HepG2 (cell line): ENCODE results near the gene RHBDL3. TPM values are rescaled to one million over a fixed set of nuclear protein-coding genes. Genes with fewer than 3 reads are reported as not detected.

ENCODE experiments used
- ATF5 ChIP-seq: sonication (generic); formaldehyde crosslinking; IDR thresholded peaks from 2 replicates; pipeline ENCODE4 v1.4.0; 2020; ENCODE audit warnings: mild to moderate bottlenecking, low read depth, missing genetic modification reagents
- ESRRA ChIP-seq: sonication (generic); formaldehyde crosslinking; IDR thresholded peaks from 2 replicates; pipeline ENCODE4 v1.5.1; 2020; ENCODE audit warnings: mild to moderate bottlenecking, low read depth, missing genetic modification reagents
- FOXO1 ChIP-seq: sonication (generic); formaldehyde crosslinking; IDR thresholded peaks from 2 replicates; pipeline ENCODE4 v1.4.0; 2020; ENCODE audit warnings: missing genetic modification reagents
- FOXO4 ChIP-seq: sonication (generic); formaldehyde crosslinking; conservative IDR thresholded peaks from 2 replicates; pipeline ENCODE4 v1.8.1; 2023; ENCODE audit warnings: missing genetic modification reagents
- HOXA9 ChIP-seq: sonication (generic); formaldehyde crosslinking; IDR thresholded peaks from 2 replicates; pipeline ENCODE4 v1.8.1; 2022; ENCODE audit warnings: missing genetic modification reagents, mild to moderate bottlenecking, moderate library complexity, borderline replicate concordance
- JUND ChIP-seq: sonication (generic); formaldehyde crosslinking; IDR thresholded peaks from 2 replicates; pipeline ENCODE4 v1.8.0; 2022; ENCODE audit warnings: mild to moderate bottlenecking, missing genetic modification reagents
- LCORL ChIP-seq, 2 experiments: fragments of 450-650 bp in 1 of 2; sonication (generic) in 1 of 2; formaldehyde crosslinking in 1 of 2; IDR thresholded peaks; 2 replicates each; pipeline versions ENCODE4 v1.5.0 to v1.6.1; 2017 to 2020; ENCODE audit warnings: antibody characterized with exemption in 1 of 2, missing genetic modification reagents in 1 of 2
- MBD4 ChIP-seq: IDR thresholded peaks from 2 replicates; pipeline ENCODE4 v1.6.1; 2012; ENCODE audit warnings: low read length, inconsistent platforms, borderline replicate concordance
- MTF2 ChIP-seq: sonication (generic); formaldehyde crosslinking; IDR thresholded peaks from 2 replicates; pipeline ENCODE4 v1.5.0; 2020; ENCODE audit warnings: missing genetic modification reagents, borderline replicate concordance
- NFE2 ChIP-seq: sonication (generic); formaldehyde crosslinking; IDR thresholded peaks from 2 replicates; pipeline ENCODE4 v1.4.0; 2020; ENCODE audit warnings: missing genetic modification reagents
- PPARG ChIP-seq: conservative IDR thresholded peaks from 2 replicates; pipeline ENCODE4 v1.6.1; 2016; ENCODE audit warnings: missing biosample characterization, missing genetic modification reagents
- REPIN1 ChIP-seq: sonication (generic); formaldehyde crosslinking; IDR thresholded peaks from 2 replicates; pipeline ENCODE4 v1.8.0; 2022; ENCODE audit warnings: missing genetic modification reagents, low read depth, mild to moderate bottlenecking, borderline replicate concordance
- SMAD9 ChIP-seq: sonication (generic); formaldehyde crosslinking; IDR thresholded peaks from 2 replicates; pipeline ENCODE4 v1.5.1; 2020; ENCODE audit warnings: mild to moderate bottlenecking, missing genetic modification reagents
- SMYD3 ChIP-seq: sonication (generic); formaldehyde crosslinking; IDR thresholded peaks from 2 replicates; pipeline ENCODE4 v1.8.1; 2023; ENCODE audit warnings: mild to moderate bottlenecking, missing genetic modification reagents
- SUZ12 ChIP-seq: fragments of 150-350 bp; IDR thresholded peaks from 2 replicates; pipeline ENCODE4 v1.6.1; 2014; ENCODE audit warnings: low read depth, low read length
- TBX2 ChIP-seq: sonication (generic); formaldehyde crosslinking; IDR thresholded peaks from 2 replicates; pipeline ENCODE4 v1.5.0; 2020; ENCODE audit warnings: missing genetic modification reagents, mild to moderate bottlenecking, borderline replicate concordance
- WIZ ChIP-seq: sonication (generic); formaldehyde crosslinking; IDR thresholded peaks from 2 replicates; pipeline ENCODE4 v1.5.1; 2020; ENCODE audit warnings: mild to moderate bottlenecking, missing genetic modification reagents
- ZBTB38 ChIP-seq: sonication (generic); formaldehyde crosslinking; IDR thresholded peaks from 2 replicates; pipeline ENCODE4 v1.5.1; 2020; ENCODE audit warnings: mild to moderate bottlenecking, missing genetic modification reagents
- ZBTB42 ChIP-seq: sonication (generic); formaldehyde crosslinking; IDR thresholded peaks from 2 replicates; pipeline ENCODE4 v1.5.0; 2020; ENCODE audit warnings: mild to moderate bottlenecking, missing genetic modification reagents
- ZNF263 ChIP-seq: sonication (generic); formaldehyde crosslinking; IDR thresholded peaks from 2 replicates; pipeline ENCODE4 v1.4.0; 2020; ENCODE audit warnings: missing genetic modification reagents
- ZNF335 ChIP-seq: sonication (generic); formaldehyde crosslinking; IDR thresholded peaks from 2 replicates; pipeline ENCODE4 v1.4.0; 2020; ENCODE audit warnings: missing genetic modification reagents
- ZNF33B ChIP-seq: sonication (generic); formaldehyde crosslinking; IDR thresholded peaks from 2 replicates; pipeline ENCODE4 v1.5.1; 2020; ENCODE audit warnings: mild to moderate bottlenecking, missing genetic modification reagents
- ZNF558 ChIP-seq: sonication (generic); formaldehyde crosslinking; IDR thresholded peaks from 2 replicates; pipeline ENCODE4 v1.9.0; 2022; ENCODE audit warnings: mild to moderate bottlenecking, missing genetic modification reagents, borderline replicate concordance
- ZSCAN25 ChIP-seq: sonication (generic); formaldehyde crosslinking; IDR thresholded peaks from 2 replicates; pipeline ENCODE4 v1.8.0; 2022; ENCODE audit warnings: mild to moderate bottlenecking, missing genetic modification reagents
- polyA plus RNA-seq, 8 experiments: library from polyadenylated mRNA; depleted of rRNA in 3 of 8; stranded (reverse) in 7 of 8; unstranded in 1 of 8; fragments of >200 nt; fragmentation: Illumina TruSeq in 4 of 8; extraction: Trizol in 4 of 8; gene quantifications; 2 replicates each; pipeline versions ENCODE4 v1.2.1 to v1.2.3, GENCODE V29; 2011 to 2016; ENCODE audit warnings: low read depth in 4 of 8, missing spikeins in 1 of 8, mixed read lengths in 1 of 8; ENCODE audit not compliant: insufficient read depth in 1 of 8
- total RNA-seq, 5 experiments: library from RNA; depleted of rRNA; stranded (reverse); fragments of >200 nt; fragmentation: Illumina TruSeq; extraction: Trizol; gene quantifications; 2 replicates each; pipeline ENCODE4 v1.2.3, GENCODE V29; 2016; ENCODE audit warnings: low read depth in 1 of 5
- TF ChIP-seq, protein P1 (sequence below): sonication (generic); formaldehyde crosslinking; conservative IDR thresholded peaks from 2 replicates; pipeline ENCODE4 v1.4.0; 2020; ENCODE audit warnings: missing genetic modification reagents
- TF ChIP-seq, protein P2 (sequence below): sonication (generic); formaldehyde crosslinking; conservative IDR thresholded peaks from 2 replicates; pipeline ENCODE4 v1.5.0; 2020; ENCODE audit warnings: missing genetic modification reagents

The RHBDL3 gene
- total and polyA plus RNA-seq, 2 of the 13 experiments (the other 11 are each of a cell fraction or from before 2014, with no cell fraction given), result 0.09 TPM; not detected in 1

DNA sequence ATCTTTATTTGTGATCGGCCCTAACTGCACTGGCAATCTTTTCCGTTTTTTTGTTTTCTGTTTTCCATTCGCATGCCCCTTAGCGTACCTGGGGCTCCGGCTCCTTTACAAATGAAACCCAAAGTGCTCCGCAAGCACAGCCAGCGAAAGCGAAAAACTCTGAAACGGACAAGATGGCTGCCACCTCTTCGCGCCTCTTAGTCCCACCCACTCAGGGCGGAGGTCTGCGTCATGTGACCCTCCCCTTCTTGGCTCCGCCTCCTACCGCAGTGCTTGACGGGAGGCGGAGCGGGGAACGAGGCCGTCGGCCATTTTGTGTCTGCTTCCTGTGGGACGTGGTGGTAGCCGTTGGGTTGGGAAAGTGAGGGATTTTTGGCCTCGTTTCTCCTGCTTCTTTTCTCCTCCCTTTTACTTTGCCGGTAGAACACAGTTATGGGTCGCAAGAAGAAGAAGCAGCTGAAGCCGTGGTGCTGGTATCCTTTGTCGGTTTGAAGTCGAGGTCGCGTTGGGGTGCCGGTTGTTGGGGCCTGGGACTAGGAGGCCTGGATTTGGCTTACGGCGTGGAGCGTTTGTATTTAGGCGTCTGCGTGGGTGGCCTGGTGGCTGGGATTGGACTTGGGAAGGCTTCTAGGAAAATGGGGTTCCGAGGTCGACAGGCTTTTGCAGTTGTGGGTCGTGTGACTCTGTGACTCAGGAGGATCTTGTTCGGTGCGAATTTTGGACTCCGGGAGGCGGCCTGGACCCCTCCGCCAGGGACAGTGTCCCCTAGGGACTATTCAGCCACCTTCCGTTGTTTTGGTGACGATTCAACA lies 84.4 kb downstream of the RHBDL3 start, which contains the start of gene ZNF207 (continued):
- TF ChIP-seq WIZ (no peak), NFE2 (no peak), MTF2 (0 out of 2 replicates have a peak, but pooled peaks have one; percentile 73), PPARG (no peak), SMAD9 (CRISPR knock-in tag) (no peak), ZBTB42 (CRISPR knock-in tag) (0 out of 2 replicates have a peak, but pooled peaks have one; percentile 69), MBD4 (no peak), SMYD3 (no peak), TBX2 (CRISPR knock-in tag) (peak; percentile 74; the same call in 1 of the 2 replicates), REPIN1 (CRISPR knock-in tag) (peak; percentile 42; the same call in 1 of the 2 replicates), SUZ12 (peak; percentile 46), ESRRA (no peak), ATF5 (CRISPR knock-in tag) (no peak), JUND (CRISPR knock-in tag) (no peak), LCORL (IDR thresholded peaks at IDR 0.05) (peak; percentile 68), LCORL (CRISPR knock-in tag; IDR thresholded peaks at IDR 0.05) (no peak), ZNF558 (CRISPR knock-in tag) (no peak), FOXO4 (0 out of 2 replicates have a peak, but pooled peaks have one; percentile 72), ZNF33B (CRISPR knock-in tag) (0 out of 2 replicates have a peak, but pooled peaks have one; percentile 65), FOXO1 (CRISPR knock-in tag) (no peak; the same call in 1 of the 2 replicates), ZNF263 (CRISPR knock-in tag) (peak; percentile 58; the same call in 1 of the 2 replicates), HOXA9 (no peak), ZBTB38 (CRISPR knock-in tag) (no peak), ZNF335 (no peak; the same call in 1 of the 2 replicates), ZSCAN25 (CRISPR knock-in tag) (peak; percentile 51; the same call in 1 of the 2 replicates)
- TF ChIP-seq, protein P1, sequence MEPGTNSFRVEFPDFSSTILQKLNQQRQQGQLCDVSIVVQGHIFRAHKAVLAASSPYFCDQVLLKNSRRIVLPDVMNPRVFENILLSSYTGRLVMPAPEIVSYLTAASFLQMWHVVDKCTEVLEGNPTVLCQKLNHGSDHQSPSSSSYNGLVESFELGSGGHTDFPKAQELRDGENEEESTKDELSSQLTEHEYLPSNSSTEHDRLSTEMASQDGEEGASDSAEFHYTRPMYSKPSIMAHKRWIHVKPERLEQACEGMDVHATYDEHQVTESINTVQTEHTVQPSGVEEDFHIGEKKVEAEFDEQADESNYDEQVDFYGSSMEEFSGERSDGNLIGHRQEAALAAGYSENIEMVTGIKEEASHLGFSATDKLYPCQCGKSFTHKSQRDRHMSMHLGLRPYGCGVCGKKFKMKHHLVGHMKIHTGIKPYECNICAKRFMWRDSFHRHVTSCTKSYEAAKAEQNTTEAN (CRISPR knock-in tag), result 0 out of 2 replicates have a peak, but pooled peaks have one; percentile 39
- TF ChIP-seq, protein P2, sequence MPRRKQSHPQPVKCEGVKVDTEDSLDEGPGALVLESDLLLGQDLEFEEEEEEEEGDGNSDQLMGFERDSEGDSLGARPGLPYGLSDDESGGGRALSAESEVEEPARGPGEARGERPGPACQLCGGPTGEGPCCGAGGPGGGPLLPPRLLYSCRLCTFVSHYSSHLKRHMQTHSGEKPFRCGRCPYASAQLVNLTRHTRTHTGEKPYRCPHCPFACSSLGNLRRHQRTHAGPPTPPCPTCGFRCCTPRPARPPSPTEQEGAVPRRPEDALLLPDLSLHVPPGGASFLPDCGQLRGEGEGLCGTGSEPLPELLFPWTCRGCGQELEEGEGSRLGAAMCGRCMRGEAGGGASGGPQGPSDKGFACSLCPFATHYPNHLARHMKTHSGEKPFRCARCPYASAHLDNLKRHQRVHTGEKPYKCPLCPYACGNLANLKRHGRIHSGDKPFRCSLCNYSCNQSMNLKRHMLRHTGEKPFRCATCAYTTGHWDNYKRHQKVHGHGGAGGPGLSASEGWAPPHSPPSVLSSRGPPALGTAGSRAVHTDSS (CRISPR knock-in tag), result no peak
